GM18507 (cell line): ENCODE results near the gene SOX2.

Experiments used
- DNase-seq: peaks from one replicate; pipeline ENCODE4 v3.0.0; 2011; ENCODE audit warnings: low read depth; ENCODE audit not compliant: insufficient read length; ENCODE audit errors: extremely low spot score
- FAIRE-seq: peaks from 2 replicates; lab custom pipeline; 2011; peaks lifted over from hg19 to GRCh38; lab: Jason Lieb, UNC

The SOX2 gene

GRCh38 chr3:181711325-181712135, at the start of gene SOX2:
TSS of gene SOX2 (plus strand) at chr3:181711925. CDS start at chr3:181712361, 436 bp downstream.
- FAIRE-seq, result no peak
- peak; percentile 15 for DNase-seq

GRCh38 chr3:181683563-181683962, 28.2 kb upstream of the SOX2 start:
- FAIRE-seq (peak; percentile 31), DNase-seq (no peak)

GRCh38 chr3:181687190-181687589, 24.5 kb upstream of the SOX2 start:
- DNase-seq (no peak), FAIRE-seq (no peak)

- no peak for DNase-seq
- no peak for FAIRE-seq
Observed at GRCh38 chr3:181687731-181688130, 24.0 kb upstream of the SOX2 start.

- no peak for DNase-seq
- no peak for FAIRE-seq
Observed at GRCh38 chr3:181689546-181689945, 22.2 kb upstream of the SOX2 start.

GRCh38 chr3:181690769-181691168, 21.0 kb upstream of the SOX2 start:
- DNase-seq, result no peak
- FAIRE-seq, result no peak

GRCh38 chr3:181691901-181692300, 19.8 kb upstream of the SOX2 start:
- FAIRE-seq, result no peak
- no peak for DNase-seq

GRCh38 chr3:181692311-181693145, 19.2 kb upstream of the SOX2 start:
- no peak for FAIRE-seq
- no peak for DNase-seq

- DNase-seq (no peak), FAIRE-seq (no peak)
Observed at GRCh38 chr3:181693280-181693679, 18.4 kb upstream of the SOX2 start.

- DNase-seq (no peak), FAIRE-seq (no peak)
Observed at GRCh38 chr3:181694805-181695660, 16.7 kb upstream of the SOX2 start.

- no peak for DNase-seq
Observed at GRCh38 chr3:181695661-181696491, 15.8 kb upstream of the SOX2 start.

GRCh38 chr3:181696626-181697230, 15.0 kb upstream of the SOX2 start:
- DNase-seq (no peak), FAIRE-seq (no peak)

More at GRCh38 chr3:181695661-181696491, 15.8 kb upstream of the SOX2 start:
- FAIRE-seq, result no peak

- no peak for DNase-seq
- no peak for FAIRE-seq
Observed at GRCh38 chr3:181698263-181698954, 13.3 kb upstream of the SOX2 start.

- FAIRE-seq (no peak), DNase-seq (no peak)
Observed at GRCh38 chr3:181699171-181699903, 12.4 kb upstream of the SOX2 start.

GRCh38 chr3:181700168-181701087, 11.3 kb upstream of the SOX2 start:
- DNase-seq (no peak), FAIRE-seq (peak; percentile 73)

GRCh38 chr3:181701096-181701495, 10.6 kb upstream of the SOX2 start:
- FAIRE-seq, result no peak

More at GRCh38 chr3:181701096-181701495, 10.6 kb upstream of the SOX2 start:
- DNase-seq, result no peak
